Measurements from ENCODE around the gene ZKSCAN8.
A peak's percentile ranks its signal among the peaks of the same experiment; 100 is the strongest.
"Not testable (repeated sequence)": the region's sequence is repeated elsewhere in the genome, so short reads cannot be mapped to it uniquely, and the experiment has no call there.

Gene ZKSCAN8

GRCh38 chr6:28141500-28142329 is at the start of gene ZKSCAN8:
Gene ZKSCAN8, plus strand, starts transcription at chr6:28141883. Its CDS starts 6,525 bp downstream, at chr6:28148408.
- peak; percentile 94 for DNase-seq

GRCh38 chr6:28102222-28102621 is 39.5 kb upstream of the ZKSCAN8 start:
- not testable (repeated sequence) for DNase-seq

GRCh38 chr6:28102699-28103098 is 39.0 kb upstream of the ZKSCAN8 start:
- DNase-seq, result not testable (repeated sequence)

- DNase-seq, result peak; percentile 89
Measured at GRCh38 chr6:28104392-28105244, 37.1 kb upstream of the ZKSCAN8 start.

GRCh38 chr6:28105245-28105639 is 36.4 kb upstream of the ZKSCAN8 start:
- DNase-seq, result no peak

- no peak for DNase-seq
Measured at GRCh38 chr6:28107506-28107905, 34.2 kb upstream of the ZKSCAN8 start.

- DNase-seq, result no peak
Measured at GRCh38 chr6:28111964-28112363, 29.7 kb upstream of the ZKSCAN8 start.

- DNase-seq, result no peak
Measured at GRCh38 chr6:28115799-28116198, 25.9 kb upstream of the ZKSCAN8 start.

- DNase-seq, result no peak
Measured at GRCh38 chr6:28117386-28118050, 24.2 kb upstream of the ZKSCAN8 start.

GRCh38 chr6:28118217-28118616 is 23.5 kb upstream of the ZKSCAN8 start:
- no peak for DNase-seq

- DNase-seq, result no peak
Measured at GRCh38 chr6:28121876-28122275, 19.8 kb upstream of the ZKSCAN8 start.

GRCh38 chr6:28122283-28122682 is 19.4 kb upstream of the ZKSCAN8 start:
- DNase-seq, result not testable (repeated sequence)

GRCh38 chr6:28124350-28124970 is 17.2 kb upstream of the ZKSCAN8 start, which contains the start of gene ZSCAN16:
Gene ZSCAN16, plus strand, starts transcription at chr6:28124609. Its CDS starts 835 bp downstream, at chr6:28125444.
- peak; percentile 93 for DNase-seq

- DNase-seq, result no peak
Measured at GRCh38 chr6:28124971-28125353, 16.7 kb upstream of the ZKSCAN8 start.

- no peak for DNase-seq
Measured at GRCh38 chr6:28125401-28125800, 16.3 kb upstream of the ZKSCAN8 start.

GRCh38 chr6:28134015-28134414 is 7.7 kb upstream of the ZKSCAN8 start:
- DNase-seq, result peak; percentile 30

GRCh38 chr6:28134716-28135115 is 7.0 kb upstream of the ZKSCAN8 start:
- DNase-seq, result no peak

GRCh38 chr6:28135393-28135792 is 6.3 kb upstream of the ZKSCAN8 start:
- no peak for DNase-seq

GRCh38 chr6:28136585-28137504 is 4.8 kb upstream of the ZKSCAN8 start:
- DNase-seq, result peak; percentile 91

GRCh38 chr6:28137505-28137981 is 4.1 kb upstream of the ZKSCAN8 start:
- peak; percentile 5 for DNase-seq

GRCh38 chr6:28139860-28140543 is 1.7 kb upstream of the ZKSCAN8 start:
- no peak for DNase-seq
